ENCODE results near the gene ZNF688.

GRCh38 chr16:30585022-30585399, 13.5 kb upstream of the ZNF688 start:
- TF ChIP-seq, protein P1, sequence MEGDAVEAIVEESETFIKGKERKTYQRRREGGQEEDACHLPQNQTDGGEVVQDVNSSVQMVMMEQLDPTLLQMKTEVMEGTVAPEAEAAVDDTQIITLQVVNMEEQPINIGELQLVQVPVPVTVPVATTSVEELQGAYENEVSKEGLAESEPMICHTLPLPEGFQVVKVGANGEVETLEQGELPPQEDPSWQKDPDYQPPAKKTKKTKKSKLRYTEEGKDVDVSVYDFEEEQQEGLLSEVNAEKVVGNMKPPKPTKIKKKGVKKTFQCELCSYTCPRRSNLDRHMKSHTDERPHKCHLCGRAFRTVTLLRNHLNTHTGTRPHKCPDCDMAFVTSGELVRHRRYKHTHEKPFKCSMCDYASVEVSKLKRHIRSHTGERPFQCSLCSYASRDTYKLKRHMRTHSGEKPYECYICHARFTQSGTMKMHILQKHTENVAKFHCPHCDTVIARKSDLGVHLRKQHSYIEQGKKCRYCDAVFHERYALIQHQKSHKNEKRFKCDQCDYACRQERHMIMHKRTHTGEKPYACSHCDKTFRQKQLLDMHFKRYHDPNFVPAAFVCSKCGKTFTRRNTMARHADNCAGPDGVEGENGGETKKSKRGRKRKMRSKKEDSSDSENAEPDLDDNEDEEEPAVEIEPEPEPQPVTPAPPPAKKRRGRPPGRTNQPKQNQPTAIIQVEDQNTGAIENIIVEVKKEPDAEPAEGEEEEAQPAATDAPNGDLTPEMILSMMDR (IDR thresholded peaks at IDR 0.05 in 2 of 3, conservative IDR thresholded peaks at IDR 0.05 in 1 of 3; ENCODE audit: borderline replicate concordance in 1 of 3, insufficient read depth in 1 of 3, low read depth in 2 of 3, low read length in 2 of 3): no peak
- no peak for TF ChIP-seq EZH2 (IDR thresholded peaks at IDR 0.05)
- TF ChIP-seq POLR2AphosphoS5 (IDR thresholded peaks at IDR 0.05; ENCODE audit: low read depth, low read length): no peak
- no peak for TF ChIP-seq SIN3A (IDR thresholded peaks at IDR 0.05; ENCODE audit: low read depth)
- TF ChIP-seq YY1 (IDR thresholded peaks at IDR 0.05; ENCODE audit: extremely low read depth, insufficient replicate concordance, low read depth, low read length): no peak
- no peak for TF ChIP-seq POLR2A (IDR thresholded peaks at IDR 0.05; ENCODE audit: borderline replicate concordance, extremely low read depth, insufficient read depth, insufficient read length)
- no peak for TF ChIP-seq REST (IDR thresholded peaks at IDR 0.05; ENCODE audit: low read depth)
- TF ChIP-seq EZH2phosphoT487 (IDR thresholded peaks at IDR 0.05; ENCODE audit: borderline replicate concordance): no peak
- no peak for TF ChIP-seq ZNF274 (IDR thresholded peaks at IDR 0.05; ENCODE audit: low read depth, low read length)
- TF ChIP-seq MAX (IDR thresholded peaks at IDR 0.05): no peak
- no peak for TF ChIP-seq EGR1 (IDR thresholded peaks at IDR 0.05; ENCODE audit: low read depth)
- TF ChIP-seq TCF7L2 (IDR thresholded peaks at IDR 0.05; ENCODE audit: borderline replicate concordance, extremely low read depth, insufficient read depth, insufficient read length): no peak

Data from HCT116 (cell line).